LNCAP (cell line): ENCODE results near the gene ELMO2.

Experiments
- CTCF ChIP-seq: fragments of 450-650 bp; IDR thresholded peaks from 2 replicates; pipeline ENCODE4 v1.5.1; 2017; ENCODE audit warnings: mild to moderate bottlenecking

The ELMO2 gene

GRCh38 chr20:46359233-46359751, 47.1 kb downstream of the ELMO2 start:
- no peak for TF ChIP-seq CTCF

- no peak for TF ChIP-seq CTCF
Measured at GRCh38 chr20:46358346-46359058, 47.9 kb downstream of the ELMO2 start.

GRCh38 chr20:46357030-46357514, 49.3 kb downstream of the ELMO2 start:
- TF ChIP-seq CTCF, result no peak

- TF ChIP-seq CTCF, result no peak
Measured at GRCh38 chr20:46356195-46357029, 50.0 kb downstream of the ELMO2 start.

- no peak for TF ChIP-seq CTCF
Measured at GRCh38 chr20:46355778-46356177, 50.6 kb downstream of the ELMO2 start.

- no peak for TF ChIP-seq CTCF
Measured at GRCh38 chr20:46354920-46355654, 51.3 kb downstream of the ELMO2 start.

- TF ChIP-seq CTCF, result no peak
Measured at GRCh38 chr20:46354207-46354555, 52.2 kb downstream of the ELMO2 start.
